ENCODE data around the gene DPYSL5.

Gene DPYSL5

DNA sequence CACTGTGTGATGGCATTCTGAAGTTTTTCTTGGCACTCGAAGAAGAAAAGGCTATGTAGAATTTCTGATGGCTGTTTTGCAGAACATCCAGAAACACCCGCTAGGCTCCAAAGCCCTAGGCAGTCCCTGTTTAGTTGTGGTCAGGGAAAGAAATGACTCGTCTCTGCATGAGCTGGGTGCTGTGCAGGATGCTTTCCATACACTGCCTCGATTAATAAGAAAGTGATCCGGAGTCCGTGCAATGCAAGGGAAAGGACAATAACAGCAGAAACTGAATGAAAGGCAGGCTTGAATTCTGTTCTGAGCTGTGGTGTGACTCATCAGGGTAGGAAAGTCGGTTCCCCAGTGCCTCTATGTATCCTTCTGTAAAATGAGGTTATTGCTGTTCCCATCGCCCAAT is 141.2 kb downstream of the DPYSL5 start:
- H3K9me2 ChIP-seq (ENCODE audit: low read depth, low read length), result no peaks in the 10 kb centered on the region
- no peaks in the 10 kb centered on the region for H3K4me1 ChIP-seq (ENCODE audit: insufficient read depth, low read length, severe bottlenecking)
- H3K9ac ChIP-seq (ENCODE audit: low read length), result no peak overlapping the region
- no peaks in the 10 kb centered on the region for H3F3A ChIP-seq (ENCODE audit: insufficient read depth, low read length)
- H3K36me3 ChIP-seq (ENCODE audit: insufficient read depth, low read length), result no peaks in the 10 kb centered on the region
- no peaks in the 10 kb centered on the region for H3K9me3 ChIP-seq (ENCODE audit: low read length)
- H2AFZ ChIP-seq (ENCODE audit: low read length), result no peak overlapping the region
- no peak for TF ChIP-seq EZH2 (IDR thresholded peaks at IDR 0.05; ENCODE audit: borderline replicate concordance, low read length)
- TF ChIP-seq, protein P1, sequence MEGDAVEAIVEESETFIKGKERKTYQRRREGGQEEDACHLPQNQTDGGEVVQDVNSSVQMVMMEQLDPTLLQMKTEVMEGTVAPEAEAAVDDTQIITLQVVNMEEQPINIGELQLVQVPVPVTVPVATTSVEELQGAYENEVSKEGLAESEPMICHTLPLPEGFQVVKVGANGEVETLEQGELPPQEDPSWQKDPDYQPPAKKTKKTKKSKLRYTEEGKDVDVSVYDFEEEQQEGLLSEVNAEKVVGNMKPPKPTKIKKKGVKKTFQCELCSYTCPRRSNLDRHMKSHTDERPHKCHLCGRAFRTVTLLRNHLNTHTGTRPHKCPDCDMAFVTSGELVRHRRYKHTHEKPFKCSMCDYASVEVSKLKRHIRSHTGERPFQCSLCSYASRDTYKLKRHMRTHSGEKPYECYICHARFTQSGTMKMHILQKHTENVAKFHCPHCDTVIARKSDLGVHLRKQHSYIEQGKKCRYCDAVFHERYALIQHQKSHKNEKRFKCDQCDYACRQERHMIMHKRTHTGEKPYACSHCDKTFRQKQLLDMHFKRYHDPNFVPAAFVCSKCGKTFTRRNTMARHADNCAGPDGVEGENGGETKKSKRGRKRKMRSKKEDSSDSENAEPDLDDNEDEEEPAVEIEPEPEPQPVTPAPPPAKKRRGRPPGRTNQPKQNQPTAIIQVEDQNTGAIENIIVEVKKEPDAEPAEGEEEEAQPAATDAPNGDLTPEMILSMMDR (IDR thresholded peaks at IDR 0.05; ENCODE audit: low read length), result no peak
- H3K27me3 ChIP-seq (ENCODE audit: insufficient read depth, low read length), result 0 out of 2 replicates have a peak, but pooled peaks cover 3% of the 10 kb centered on the region
- H3K79me2 ChIP-seq (ENCODE audit: insufficient read depth, low read length), result no peaks in the 10 kb centered on the region
- no peaks in the 10 kb centered on the region for H4K20me1 ChIP-seq (ENCODE audit: insufficient read depth, low read length)
- H3K4me3 ChIP-seq (ENCODE audit: low read depth, low read length, poor library complexity, severe bottlenecking), result no peak overlapping the region
- no peak overlapping the region for H3K27ac ChIP-seq (ENCODE audit: low read depth, low read length, poor library complexity, severe bottlenecking)
- no peak overlapping the region for H3K4me2 ChIP-seq (ENCODE audit: low read length)

DNA sequence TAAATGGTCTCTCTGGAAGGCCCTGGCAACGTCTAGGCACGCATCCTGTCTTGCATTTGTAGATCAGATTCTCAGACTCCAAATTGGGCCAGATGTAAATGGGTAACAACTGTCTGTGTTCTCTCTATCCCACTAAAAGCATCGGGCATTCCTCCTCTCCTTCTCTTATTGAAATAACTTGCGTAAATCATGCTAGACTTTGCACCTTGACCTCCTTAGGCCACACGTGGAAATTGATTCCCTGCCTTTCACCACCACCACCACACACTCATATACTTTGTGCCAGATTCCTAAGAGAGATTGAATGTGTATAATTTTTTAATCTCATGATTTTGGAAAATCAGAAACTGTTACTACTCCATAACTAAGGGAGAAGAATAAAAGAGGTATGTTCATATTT is 143.8 kb downstream of the DPYSL5 start:
- no peak overlapping the region for H2AFZ ChIP-seq (ENCODE audit: low read length)
- H3K27me3 ChIP-seq (ENCODE audit: insufficient read depth, low read length), result 0 out of 2 replicates have a peak, but pooled peaks cover 4% of the 10 kb centered on the region
- H3K4me1 ChIP-seq (ENCODE audit: insufficient read depth, low read length, severe bottlenecking), result no peaks in the 10 kb centered on the region
- no peaks in the 10 kb centered on the region for H4K20me1 ChIP-seq (ENCODE audit: insufficient read depth, low read length)
- no peak overlapping the region for H3K9ac ChIP-seq (ENCODE audit: low read length)
- TF ChIP-seq, protein P1 (IDR thresholded peaks at IDR 0.05; ENCODE audit: low read length), result no peak
- TF ChIP-seq EZH2 (IDR thresholded peaks at IDR 0.05; ENCODE audit: borderline replicate concordance, low read length), result no peak
- no peaks in the 10 kb centered on the region for H3F3A ChIP-seq (ENCODE audit: insufficient read depth, low read length)
- no peak overlapping the region for H3K27ac ChIP-seq (ENCODE audit: low read depth, low read length, poor library complexity, severe bottlenecking)
- no peaks in the 10 kb centered on the region for H3K9me2 ChIP-seq (ENCODE audit: low read depth, low read length)
- no peaks in the 10 kb centered on the region for H3K79me2 ChIP-seq (ENCODE audit: insufficient read depth, low read length)
- no peak overlapping the region for H3K4me3 ChIP-seq (ENCODE audit: low read depth, low read length, poor library complexity, severe bottlenecking)
- no peaks in the 10 kb centered on the region for H3K9me3 ChIP-seq (ENCODE audit: low read length)
- no peak overlapping the region for H3K4me2 ChIP-seq (ENCODE audit: low read length)
- H3K36me3 ChIP-seq (ENCODE audit: insufficient read depth, low read length), result no peaks in the 10 kb centered on the region

DNA sequence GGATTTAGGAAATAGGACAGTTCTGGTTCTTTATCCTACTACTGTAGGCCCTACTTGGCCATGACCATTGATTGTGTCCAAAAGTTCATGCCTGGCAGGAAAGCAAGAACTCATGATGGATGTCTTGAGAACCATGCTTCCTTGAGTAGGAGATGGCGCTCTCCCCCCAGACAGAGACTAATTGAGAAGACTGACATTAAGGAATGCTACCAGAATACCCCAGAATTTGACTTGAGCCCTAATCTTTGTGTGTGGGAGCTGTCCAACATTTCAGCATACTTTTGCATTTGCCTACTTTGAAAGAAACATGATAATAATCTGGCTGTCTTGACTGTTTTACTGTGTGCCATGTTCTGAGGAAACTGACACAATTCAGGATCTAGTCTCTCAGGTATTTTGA is 145.8 kb downstream of the DPYSL5 start:
- Histone ChIP-seq H3K27me3 (ENCODE audit: insufficient read depth, low read length) (0 out of 2 replicates have a peak, but pooled peaks cover 4% of the 10 kb centered on the region), H3K79me2 (ENCODE audit: insufficient read depth, low read length) (no peaks in the 10 kb centered on the region), H3K9ac (ENCODE audit: low read length) (no peak overlapping the region), H4K20me1 (ENCODE audit: insufficient read depth, low read length) (no peaks in the 10 kb centered on the region), H3K27ac (ENCODE audit: low read depth, low read length, poor library complexity, severe bottlenecking) (no peak overlapping the region), H3K4me2 (ENCODE audit: low read length) (no peak overlapping the region), H3K9me2 (ENCODE audit: low read depth, low read length) (no peaks in the 10 kb centered on the region), H3K4me3 (ENCODE audit: low read depth, low read length, poor library complexity, severe bottlenecking) (no peak overlapping the region), H3K36me3 (ENCODE audit: insufficient read depth, low read length) (no peaks in the 10 kb centered on the region), H3K9me3 (ENCODE audit: low read length) (no peaks in the 10 kb centered on the region), H3K4me1 (ENCODE audit: insufficient read depth, low read length, severe bottlenecking) (no peaks in the 10 kb centered on the region), H2AFZ (ENCODE audit: low read length) (no peak overlapping the region), H3F3A (ENCODE audit: insufficient read depth, low read length) (no peaks in the 10 kb centered on the region)
- TF ChIP-seq EZH2 (IDR thresholded peaks at IDR 0.05; ENCODE audit: borderline replicate concordance, low read length), result no peak
- TF ChIP-seq, protein P1 (IDR thresholded peaks at IDR 0.05; ENCODE audit: low read length), result no peak
